T-cell (primary cell): Measurements from ENCODE around the gene KDM4F. TPM values are rescaled to one million over a fixed set of nuclear protein-coding genes. Genes with fewer than 3 reads are reported as not detected.

Experiments used
- ATAC-seq, 4 experiments: fragments of 200-7000 bp in 3 of 4; fragments of 150-1000 bp in 1 of 4; cut with Tn5 transposase; replicated peaks in 1 of 4; 1 replicate in 3 of 4; 2 replicates in 1 of 4; pipeline ENCODE4 v1.10.0; 2021; ENCODE audit warnings: moderate library complexity in 3 of 4, mild to moderate bottlenecking in 2 of 4, moderate number of reproducible peaks in 1 of 4
- CTCF ChIA-PET, 2 donors: fragments of 300-600 bp; sonication (Branson Sonifier 250); formaldehyde crosslinking; loops; one replicate each; lab custom pipeline; 2022; ENCODE audit warnings: antibody characterized with exemption in 2 of 2; lab: Charles Lee
- POLR2A ChIA-PET, 2 donors: fragments of 300-600 bp; sonication (Branson Sonifier 250); formaldehyde crosslinking; loops; one replicate each; lab custom pipeline; 2022; ENCODE audit warnings: antibody characterized with exemption in 2 of 2; lab: Charles Lee
- DNase-seq, 35 experiments: peaks; one replicate each; pipeline versions ENCODE4 v3.0.0 to v3.0.0-alpha.2; 2013 to 2023
- H3K27ac ChIP-seq: one replicate; pipeline ENCODE4 v1.5.1; 2013; ENCODE audit warnings: low read length
- H3K27me3 ChIP-seq, 2 experiments: replicated peaks in 1 of 2; 1 replicate in 1 of 2; 2 replicates in 1 of 2; pipeline versions ENCODE4 v1.6.1 to v1.7.0; 2013; ENCODE audit warnings: low read length in 1 of 2, mixed read lengths in 1 of 2; ENCODE audit not compliant: control insufficient read depth in 2 of 2, insufficient read depth in 2 of 2; ENCODE audit errors: extremely low read depth in 1 of 2
- H3K36me3 ChIP-seq, 2 donors: 1 replicate in 1 of 2; 2 replicates in 1 of 2; pipeline versions ENCODE4 v1.6.1 to v1.7.0; 2013; ENCODE audit warnings: low read length in 1 of 2; ENCODE audit not compliant: control insufficient read depth in 2 of 2, insufficient read depth in 1 of 2; ENCODE audit errors: extremely low read depth in 1 of 2
- H3K4me1 ChIP-seq, 2 experiments: 1 replicate in 1 of 2; 2 replicates in 1 of 2; pipeline versions ENCODE4 v1.6.1 to v1.7.0; 2013; ENCODE audit warnings: low read length in 2 of 2, mixed read lengths in 1 of 2; ENCODE audit not compliant: insufficient read depth in 2 of 2, control insufficient read depth in 1 of 2; ENCODE audit errors: extremely low read depth in 1 of 2
- H3K4me3 ChIP-seq, 2 donors: 1 replicate in 1 of 2; 2 replicates in 1 of 2; pipeline versions ENCODE4 v1.5.1 to v1.7.0; 2013; ENCODE audit warnings: mild to moderate bottlenecking in 2 of 2, low read length in 1 of 2, moderate library complexity in 1 of 2; ENCODE audit not compliant: control insufficient read depth in 1 of 2; ENCODE audit errors: extremely low read depth in 1 of 2
- H3K9me3 ChIP-seq: 2 replicates; pipeline ENCODE4 v1.7.0; 2013
- H3K27ac Mint-ChIP-seq, 2 donors: one replicate each; pipeline ENCODE4 v1.8.0; 2020 to 2021; ENCODE audit warnings: mild to moderate bottlenecking in 2 of 2, mixed read lengths in 2 of 2
- H3K27me3 Mint-ChIP-seq, 2 donors: one replicate each; pipeline ENCODE4 v1.8.0; 2021 to 2022; ENCODE audit warnings: mixed read lengths in 2 of 2
- H3K36me3 Mint-ChIP-seq: one replicate; pipeline ENCODE4 v1.8.0; 2021; ENCODE audit warnings: mixed read lengths
- H3K4me1 Mint-ChIP-seq, 3 donors: one replicate each; pipeline ENCODE4 v1.8.0; 2020 to 2022; ENCODE audit warnings: mixed read lengths in 3 of 3, mild to moderate bottlenecking in 1 of 3
- H3K4me3 Mint-ChIP-seq, 3 donors: one replicate each; pipeline ENCODE4 v1.8.0; 2020 to 2022; ENCODE audit warnings: mild to moderate bottlenecking in 3 of 3, mixed read lengths in 3 of 3, moderate library complexity in 3 of 3
- H3K9me3 Mint-ChIP-seq, 3 donors: one replicate each; pipeline ENCODE4 v1.8.0; 2020 to 2022; ENCODE audit warnings: mixed read lengths in 3 of 3
- WGBS: methylation state at CpG from one replicate; pipeline ENCODE4 v1.1.5; 2013; ENCODE audit warnings: missing lambda C conversion rate; ENCODE audit not compliant: insufficient coverage; 5-methylcytosine and 5-hydroxymethylcytosine counted together
- total RNA-seq, 35 experiments: library from RNA in 6 of 35; stranded (reverse) in 6 of 35; fragments of 120-200 nt in 1 of 35; gene quantifications; one replicate each; pipeline versions ENCODE4 v1.2.1 to v1.2.4 and lab custom pipeline; 2013 to 2026

Gene KDM4F
- total RNA-seq, 5 donors from 2014 or later (not counting 1 experiment from before 2014, with no cell fraction given) = not detected

GRCh38 chr11:95095858-95096587, 46.8 kb downstream of the KDM4F start:
- no peaks in the 10 kb centered on the region for H3K9me3 Mint-ChIP-seq
- Histone ChIP-seq H3K9me3 (no peaks in the 10 kb centered on the region), H3K27me3 (no peaks in the 10 kb centered on the region), H3K4me3 (no peak overlapping the region), H3K36me3 (no peaks in the 10 kb centered on the region), H3K27ac (no peak overlapping the region), H3K4me1 (peaks cover 0 to 11% of the 10 kb centered on the region in 2 experiments)
- no peak for ATAC-seq
- peaks cover 25 to 71% (median 34%) of the 10 kb centered on the region in 3 donors for H3K4me1 Mint-ChIP-seq
- ChIA-PET CTCF (interaction anchor here (0.5 to 1.3 kb wide), 6 partner anchors 27 to 991 kb away, joined by 3 to 5 read pairs (median 3); partner anchors contain the start of gene SRSF8 (in 1 of the 2)), POLR2A (interaction anchor here in 1 of 2 donors (0.6 kb wide), 2 partner anchors 203 to 665 kb away, joined by 3 to 4 read pairs; no protein-coding TSS in a partner anchor)
- H3K27me3 Mint-ChIP-seq = no peaks in the 10 kb centered on the region
- no CpG with 5 or more reads among the region's 4 CpGs for WGBS
- H3K36me3 Mint-ChIP-seq = peaks cover 17% of the 10 kb centered on the region
- H3K27ac Mint-ChIP-seq = no peak overlapping the region
- DNase-seq = no peak
- H3K4me3 Mint-ChIP-seq = no peak overlapping the region

GRCh38 chr11:95097209-95097608, 48.0 kb downstream of the KDM4F start:
- H3K9me3 Mint-ChIP-seq = no peaks in the 10 kb centered on the region
- ATAC-seq (no peak), DNase-seq (no peak)
- H3K4me3 Mint-ChIP-seq = no peak overlapping the region
- H3K4me1 Mint-ChIP-seq = peaks cover 13 to 59% (median 23%) of the 10 kb centered on the region in 3 donors
- peaks cover 0 to 9% of the 10 kb centered on the region in 2 experiments for H3K4me1 ChIP-seq
- H3K36me3 ChIP-seq = no peaks in the 10 kb centered on the region
- WGBS = 83% methylated on average over 3 of the region's 3 CpGs
- ChIA-PET POLR2A (interaction anchor here in 1 of 2 donors (0.6 kb wide), 1 partner anchor 959 kb away, joined by 8 read pairs; no protein-coding TSS in a partner anchor), CTCF (no interaction called here)
- no peaks in the 10 kb centered on the region for H3K9me3 ChIP-seq
- H3K27ac Mint-ChIP-seq = no peak overlapping the region
- no peaks in the 10 kb centered on the region for H3K27me3 Mint-ChIP-seq
- H3K4me3 ChIP-seq = no peak overlapping the region
- H3K27me3 ChIP-seq = no peaks in the 10 kb centered on the region
- H3K27ac ChIP-seq = no peak overlapping the region
- peaks cover 20% of the 10 kb centered on the region for H3K36me3 Mint-ChIP-seq

- Histone ChIP-seq H3K36me3 (no peaks in the 10 kb centered on the region), H3K27ac (no peak overlapping the region), H3K9me3 (no peaks in the 10 kb centered on the region), H3K27me3 (no peaks in the 10 kb centered on the region), H3K4me3 (no peak overlapping the region), H3K4me1 (no peaks in the 10 kb centered on the region)
- H3K27me3 Mint-ChIP-seq = no peaks in the 10 kb centered on the region
- no CpG with 5 or more reads among the region's 3 CpGs for WGBS
- POLR2A ChIA-PET = interaction anchor here (0.5 to 0.7 kb wide), 2 partner anchors 25 to 1446 kb away, joined by 3 to 4 read pairs; no protein-coding TSS in a partner anchor
- peaks cover 2 to 43% (median 8%) of the 10 kb centered on the region in 3 donors for H3K4me1 Mint-ChIP-seq
- DNase-seq = no peak
- no peak overlapping the region for H3K4me3 Mint-ChIP-seq
- H3K36me3 Mint-ChIP-seq = peaks cover 25% of the 10 kb centered on the region
- CTCF ChIA-PET = interaction anchor here in 1 of 2 donors (0.6 kb wide), 1 partner anchor 29 kb away, joined by 5 read pairs; no protein-coding TSS in a partner anchor
- H3K27ac Mint-ChIP-seq = no peak overlapping the region
- no peaks in the 10 kb centered on the region for H3K9me3 Mint-ChIP-seq
- ATAC-seq = no peak
Measured at GRCh38 chr11:95098826-95099225, 49.6 kb downstream of the KDM4F start.

GRCh38 chr11:95100191-95100648, 51.0 kb downstream of the KDM4F start:
- H3K36me3 Mint-ChIP-seq = peaks cover 25% of the 10 kb centered on the region
- CTCF ChIA-PET = interaction anchor here in 1 of 2 donors (0.5 kb wide), 1 partner anchor 1364 kb away, joined by 3 read pairs; no protein-coding TSS in a partner anchor

More at GRCh38 chr11:95100191-95100648, 51.0 kb downstream of the KDM4F start:
- POLR2A ChIA-PET = no interaction called here
- 100% methylated on average over 1 of the region's 4 CpGs for WGBS
- Histone ChIP-seq H3K36me3 (no peaks in the 10 kb centered on the region), H3K4me1 (no peaks in the 10 kb centered on the region), H3K27me3 (no peaks in the 10 kb centered on the region), H3K27ac (no peak overlapping the region), H3K4me3 (no peak overlapping the region), H3K9me3 (no peaks in the 10 kb centered on the region)
- Mint-ChIP-seq H3K27me3 (no peaks in the 10 kb centered on the region), H3K4me3 (no peak overlapping the region), H3K9me3 (no peaks in the 10 kb centered on the region), H3K4me1 (peaks cover 2 to 33% (median 7%) of the 10 kb centered on the region in 3 donors), H3K27ac (no peak overlapping the region)
- ATAC-seq = no peak
- DNase-seq = no peak

Other genes with a start within 250 kb of the KDM4F start
- gene CWC15, start 75.9 kb upstream of the KDM4F start, total RNA-seq = 10 to 100 TPM; 56.4 to 91.0 (median 64.1) TPM
- gene KDM4D, start 75.7 kb upstream of the KDM4F start, total RNA-seq = under 1 TPM; 0.33 to 0.57 (median 0.50) TPM
- gene KDM4E, start 24.2 kb upstream of the KDM4F start, total RNA-seq = not detected
- gene SRSF8, start 17.5 kb downstream of the KDM4F start, total RNA-seq = 10 to 100 TPM; 61.2 to 84.0 (median 72.7) TPM
- gene ENDOD1, start 40.4 kb downstream of the KDM4F start, total RNA-seq = 10 to 100 TPM in 2 of 5 donors, 1 to 10 TPM in 3; 7.4 to 13.1 (median 9.8) TPM
- 100 to 1,000 TPM in 3 of 5 donors, 10 to 100 TPM in 2; 61.5 to 150 (median 132) TPM for gene SESN3, start 181.8 kb downstream of the KDM4F start, total RNA-seq